Measurements from ENCODE around the gene BAIAP2.

Gene BAIAP2

DNA sequence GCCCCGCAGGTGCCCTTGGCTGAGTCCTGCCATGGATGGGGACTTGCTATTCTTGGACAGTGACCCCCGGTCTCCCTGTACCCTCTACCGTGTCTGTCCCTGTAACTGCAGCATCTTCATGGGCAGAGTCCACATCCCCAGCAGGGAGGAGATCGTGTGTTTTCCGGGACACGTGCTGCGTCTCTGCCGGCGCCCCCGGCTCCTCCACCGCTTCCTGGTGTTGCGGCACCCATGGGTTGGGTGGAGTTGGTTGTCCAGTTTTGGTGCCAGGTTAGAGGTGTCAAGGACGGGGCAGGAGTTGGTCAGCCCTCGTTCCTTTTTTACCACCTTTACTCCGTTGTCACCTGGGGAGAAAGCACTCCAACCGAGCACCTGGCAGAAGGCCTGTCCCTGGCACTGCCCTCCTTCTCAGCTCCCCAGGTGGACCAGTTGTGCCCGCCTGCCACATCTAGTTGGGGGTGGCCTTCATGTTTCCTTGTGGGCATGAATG lies 20.0 kb downstream of the BAIAP2 start:
- no peak overlapping the region for H3K4me3 ChIP-seq (ENCODE audit: low read depth, low read length)
- H3K27ac ChIP-seq, result no peak overlapping the region
- H3K36me3 ChIP-seq (replicated peaks), result peaks cover 2% of the 10 kb centered on the region
- TF ChIP-seq, protein P1, sequence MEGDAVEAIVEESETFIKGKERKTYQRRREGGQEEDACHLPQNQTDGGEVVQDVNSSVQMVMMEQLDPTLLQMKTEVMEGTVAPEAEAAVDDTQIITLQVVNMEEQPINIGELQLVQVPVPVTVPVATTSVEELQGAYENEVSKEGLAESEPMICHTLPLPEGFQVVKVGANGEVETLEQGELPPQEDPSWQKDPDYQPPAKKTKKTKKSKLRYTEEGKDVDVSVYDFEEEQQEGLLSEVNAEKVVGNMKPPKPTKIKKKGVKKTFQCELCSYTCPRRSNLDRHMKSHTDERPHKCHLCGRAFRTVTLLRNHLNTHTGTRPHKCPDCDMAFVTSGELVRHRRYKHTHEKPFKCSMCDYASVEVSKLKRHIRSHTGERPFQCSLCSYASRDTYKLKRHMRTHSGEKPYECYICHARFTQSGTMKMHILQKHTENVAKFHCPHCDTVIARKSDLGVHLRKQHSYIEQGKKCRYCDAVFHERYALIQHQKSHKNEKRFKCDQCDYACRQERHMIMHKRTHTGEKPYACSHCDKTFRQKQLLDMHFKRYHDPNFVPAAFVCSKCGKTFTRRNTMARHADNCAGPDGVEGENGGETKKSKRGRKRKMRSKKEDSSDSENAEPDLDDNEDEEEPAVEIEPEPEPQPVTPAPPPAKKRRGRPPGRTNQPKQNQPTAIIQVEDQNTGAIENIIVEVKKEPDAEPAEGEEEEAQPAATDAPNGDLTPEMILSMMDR (IDR thresholded peaks at IDR 0.05; ENCODE audit: low read depth, low read length, missing control alignments), result no peak
- DNase-seq, result no peak
- H3K27me3 ChIP-seq (replicated peaks), result no peaks in the 10 kb centered on the region
- in situ Hi-C loops (cut with HindIII; ENCODE audit: low pct_ligation_motif_present, low sequenced_read_pairs), result no loop called here

DNA sequence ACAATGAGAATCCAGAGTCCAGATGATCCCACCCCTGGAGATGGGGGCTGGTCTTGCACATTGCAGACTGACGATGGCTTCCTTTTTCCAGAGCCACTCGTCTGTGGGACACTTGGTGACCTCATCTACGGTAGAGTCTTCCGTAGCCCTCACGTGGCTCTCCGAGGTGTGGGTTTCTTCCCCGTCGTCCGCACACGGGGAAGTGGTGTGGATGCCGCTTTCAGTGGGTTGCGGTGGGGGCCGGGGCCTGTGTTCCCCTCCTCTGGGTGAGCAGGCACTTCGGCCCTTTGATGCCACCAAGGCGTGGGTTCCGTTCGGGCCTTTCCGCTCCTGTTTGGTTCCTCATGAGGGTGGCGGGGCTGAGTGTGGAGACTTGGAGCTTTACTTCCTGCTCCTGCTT lies 21.4 kb downstream of the BAIAP2 start:
- Histone ChIP-seq H3K4me3 (ENCODE audit: low read depth, low read length) (no peak overlapping the region), H3K36me3 (replicated peaks) (peaks cover 4% of the 10 kb centered on the region), H3K27me3 (replicated peaks) (no peaks in the 10 kb centered on the region), H3K27ac (no peak overlapping the region)
- TF ChIP-seq, protein P1 (IDR thresholded peaks at IDR 0.05; ENCODE audit: low read depth, low read length, missing control alignments), result no peak
- in situ Hi-C loops (cut with HindIII; ENCODE audit: low pct_ligation_motif_present, low sequenced_read_pairs), result no loop called here
- no peak for DNase-seq

DNA sequence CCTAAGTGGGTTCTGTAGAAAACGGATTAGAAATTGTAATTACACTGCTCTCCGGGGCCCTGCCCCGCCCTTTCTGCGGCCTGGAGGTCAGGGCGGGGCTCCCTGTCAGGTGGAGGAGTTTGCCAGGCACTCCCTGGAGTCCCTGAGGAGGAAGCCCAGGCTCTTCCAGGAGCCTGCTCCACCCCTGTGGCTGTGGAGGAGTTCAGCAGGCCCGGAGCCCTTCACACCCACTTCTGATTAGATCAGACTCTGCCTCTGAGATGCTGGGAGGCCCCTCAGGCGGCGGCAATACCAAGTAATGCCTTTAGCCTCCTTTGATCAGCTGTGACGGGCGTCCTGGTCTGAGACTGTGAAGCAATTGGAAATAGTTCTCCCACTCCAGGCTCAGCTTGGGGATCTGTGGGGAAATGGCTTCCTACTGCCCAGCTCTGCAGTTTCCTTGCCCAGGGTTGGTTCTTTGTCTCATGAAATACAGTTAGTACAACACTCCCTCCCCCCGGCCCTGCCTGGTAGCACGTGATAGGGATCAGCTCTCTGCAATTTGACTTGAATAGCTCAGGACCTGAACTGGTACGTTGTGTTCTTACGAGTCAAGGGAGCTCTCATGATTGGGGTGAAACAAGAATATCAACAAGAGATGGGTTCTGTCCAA lies 22.3 kb downstream of the BAIAP2 start:
- TF ChIP-seq, protein P1 (IDR thresholded peaks at IDR 0.05; ENCODE audit: low read depth, low read length, missing control alignments), result no peak
- in situ Hi-C loops (cut with HindIII; ENCODE audit: low pct_ligation_motif_present, low sequenced_read_pairs), result no loop called here
- DNase-seq, result no peak
- Histone ChIP-seq H3K27me3 (replicated peaks) (no peaks in the 10 kb centered on the region), H3K36me3 (replicated peaks) (peaks cover 6% of the 10 kb centered on the region), H3K4me3 (ENCODE audit: low read depth, low read length) (no peak overlapping the region), H3K27ac (no peak overlapping the region)

DNA sequence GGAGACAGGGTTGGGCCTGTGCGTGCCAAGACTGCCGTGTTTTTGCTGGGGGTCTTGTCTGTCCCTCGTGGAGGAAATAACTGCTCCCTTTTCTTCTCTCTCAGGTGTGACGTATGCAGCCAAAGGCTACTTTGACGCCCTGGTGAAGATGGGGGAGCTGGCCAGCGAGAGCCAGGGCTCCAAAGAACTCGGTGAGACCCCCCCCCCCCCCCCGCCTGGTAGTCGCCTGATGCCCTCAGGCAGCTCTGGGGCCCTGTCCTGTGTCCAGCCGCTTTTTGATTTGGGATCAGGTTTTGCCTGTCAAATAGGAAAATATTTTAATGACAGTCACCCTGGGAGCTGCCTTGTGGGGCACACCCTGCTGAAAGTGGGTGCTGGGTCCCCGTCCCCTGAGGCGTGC lies 22.8 kb downstream of the BAIAP2 start:
- in situ Hi-C loops (cut with HindIII; ENCODE audit: low pct_ligation_motif_present, low sequenced_read_pairs), result no loop called here
- Histone ChIP-seq H3K27me3 (replicated peaks) (no peaks in the 10 kb centered on the region), H3K4me3 (ENCODE audit: low read depth, low read length) (no peak overlapping the region), H3K27ac (no peak overlapping the region), H3K36me3 (replicated peaks) (peaks cover 6% of the 10 kb centered on the region)
- no peak for DNase-seq
- TF ChIP-seq, protein P1 (IDR thresholded peaks at IDR 0.05; ENCODE audit: low read depth, low read length, missing control alignments), result no peak

DNA sequence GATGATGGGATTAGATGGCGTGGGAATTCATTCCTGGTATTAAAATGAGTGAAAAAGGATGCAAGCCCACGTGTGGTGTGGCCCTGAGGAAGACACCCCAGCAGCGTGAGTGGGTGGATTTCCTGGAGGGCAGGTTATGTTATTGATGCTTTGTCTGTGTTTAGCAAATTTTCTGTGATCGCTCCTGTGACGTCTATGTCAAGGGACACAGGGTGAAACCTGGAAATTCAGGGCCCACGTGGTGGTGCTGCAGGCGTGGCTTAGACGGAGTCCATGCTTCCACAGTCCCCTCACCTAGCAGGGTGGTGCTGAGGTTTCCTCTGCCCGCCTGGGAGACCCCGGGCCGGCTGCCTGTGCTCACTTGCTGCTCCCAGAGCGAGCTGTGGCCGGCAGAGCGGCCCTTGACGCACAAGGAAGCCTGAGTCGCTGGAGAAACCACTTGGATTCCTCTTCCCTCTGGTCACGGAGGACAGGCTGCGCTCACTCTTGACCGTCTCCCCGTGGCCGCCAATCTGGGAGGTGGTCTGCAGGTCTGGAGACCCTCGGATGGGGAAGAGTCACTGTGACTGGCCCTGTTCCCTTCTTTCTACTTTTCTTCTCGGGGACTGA lies 23.4 kb downstream of the BAIAP2 start:
- Histone ChIP-seq H3K36me3 (replicated peaks) (peaks cover 6% of the 10 kb centered on the region), H3K4me3 (ENCODE audit: low read depth, low read length) (no peak overlapping the region), H3K27ac (no peak overlapping the region), H3K27me3 (replicated peaks) (no peaks in the 10 kb centered on the region)
- in situ Hi-C loops (cut with HindIII; ENCODE audit: low pct_ligation_motif_present, low sequenced_read_pairs), result no loop called here
- TF ChIP-seq, protein P1 (IDR thresholded peaks at IDR 0.05; ENCODE audit: low read depth, low read length, missing control alignments), result no peak
- DNase-seq, result no peak

Data from brain microvascular endothelial cell (primary cell).